Esophagus (tissue), 2 donors: Measurements from ENCODE around the gene TMEFF1. TPM values are rescaled to one million over a fixed set of nuclear protein-coding genes. Genes with fewer than 3 reads are reported as not detected.

Experiments used
- H3K27ac ChIP-seq, 2 donors: one replicate each; pipeline ENCODE4 v1.5.1; 2013; ENCODE audit warnings: low read depth in 2 of 2, mild to moderate bottlenecking in 2 of 2, inconsistent platforms in 1 of 2, low read length in 1 of 2, moderate library complexity in 1 of 2
- H3K27me3 ChIP-seq, 2 donors: one replicate each; pipeline ENCODE4 v1.6.1; 2013; ENCODE audit warnings: low read length in 2 of 2, control low read depth in 1 of 2, mild to moderate bottlenecking in 1 of 2; ENCODE audit not compliant: insufficient read depth in 2 of 2, control insufficient read depth in 1 of 2
- H3K36me3 ChIP-seq, 2 donors: one replicate each; pipeline ENCODE4 v1.6.1; 2013; ENCODE audit warnings: low read length in 1 of 2; ENCODE audit not compliant: control insufficient read depth in 2 of 2, insufficient read depth in 2 of 2
- H3K4me1 ChIP-seq, 2 donors: one replicate each; pipeline ENCODE4 v1.6.1; 2013; ENCODE audit warnings: low read length in 1 of 2; ENCODE audit not compliant: control insufficient read depth in 2 of 2, insufficient read depth in 2 of 2
- H3K4me3 ChIP-seq, 2 donors: one replicate each; pipeline ENCODE4 v1.5.1; 2013; ENCODE audit warnings: low read length in 2 of 2, mild to moderate bottlenecking in 2 of 2, low read depth in 1 of 2, moderate library complexity in 1 of 2
- H3K9me3 ChIP-seq, 2 donors: one replicate each; pipeline ENCODE4 v1.6.1; 2013; ENCODE audit warnings: mild to moderate bottlenecking in 2 of 2, low read depth in 1 of 2, low read length in 1 of 2, moderate library complexity in 1 of 2; ENCODE audit not compliant: control insufficient read depth in 2 of 2, insufficient read depth in 1 of 2
- WGBS, 2 donors: extraction: QIAGEN DNeasy Blood & Tissue Kit; methylation state at CpG; one replicate each; pipeline ENCODE4 v1.1.7; 2013; 5-methylcytosine and 5-hydroxymethylcytosine counted together
- polyA plus RNA-seq, 2 donors: library from polyadenylated mRNA; stranded (reverse); fragments of 200-250 nt; gene quantifications; one replicate each; pipeline ENCODE4 v1.2.3, GENCODE V29; 2013
- donor health status: healthy with polysubstance abuse.
- donor health status: Bipolar disorder and iron deficiency.

The TMEFF1 gene
- polyA plus RNA-seq, 2 donors: 0.02 TPM; not detected in 1

DNA sequence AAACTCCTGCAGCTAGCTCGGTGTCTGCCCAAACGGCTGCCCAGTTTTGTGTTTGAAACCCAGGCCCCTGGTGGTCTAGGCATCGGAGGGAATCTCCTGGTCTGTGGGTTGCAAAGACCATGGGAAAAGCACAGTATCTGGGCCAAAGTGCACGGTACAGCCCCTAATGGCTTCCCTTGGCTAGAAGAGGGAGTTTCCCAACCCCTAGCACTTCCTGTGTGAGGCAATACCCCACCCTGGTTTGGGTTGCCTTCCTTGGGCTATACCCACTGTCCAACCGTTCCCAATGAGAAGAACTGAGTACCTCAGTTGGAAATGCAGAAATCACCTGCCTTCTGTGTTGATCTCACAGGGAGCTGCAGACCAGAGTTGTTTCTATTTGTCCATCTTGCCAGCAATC, 146.7 kb downstream of the TMEFF1 start:
- no peaks in the 10 kb centered on the region for H3K36me3 ChIP-seq
- no peak overlapping the region for H3K27ac ChIP-seq
- WGBS, 2 donors: 73 to 75% methylated on average over 5 of the region's 5 CpGs

DNA sequence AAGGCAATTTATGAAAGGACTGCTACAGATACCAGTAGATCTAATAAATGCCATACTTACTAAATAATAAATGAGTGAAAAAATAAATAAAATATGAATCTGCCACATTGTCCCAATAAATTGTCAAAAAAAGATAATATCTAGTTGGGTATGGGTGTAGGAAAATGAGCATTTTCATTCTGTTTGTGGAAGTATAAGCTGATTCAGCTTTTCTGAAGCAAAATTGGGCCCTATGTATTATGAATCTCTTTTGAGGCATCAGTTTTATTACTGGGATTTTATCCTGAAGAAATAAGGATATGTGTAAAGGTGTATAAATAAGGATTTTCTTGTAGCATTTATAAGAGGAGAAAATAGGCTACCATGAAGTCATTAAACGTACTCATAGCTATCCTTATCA, 151.0 kb downstream of the TMEFF1 start:
- Histone ChIP-seq H3K27ac (no peak overlapping the region), H3K4me1 (no peaks in the 10 kb centered on the region), H3K4me3 (no peak overlapping the region), H3K9me3 (peaks cover 0 to 3% of the 10 kb centered on the region in 2 donors), H3K36me3 (no peaks in the 10 kb centered on the region), H3K27me3 (no peaks in the 10 kb centered on the region)
- 83 to 88% methylated on average over 1 of the region's 1 CpG for WGBS, 2 donors

More for the DNA sequence above, 146.7 kb downstream of the TMEFF1 start:
- no peak overlapping the region for H3K4me3 ChIP-seq
- H3K4me1 ChIP-seq: no peaks in the 10 kb centered on the region
- peaks cover 0 to 3% of the 10 kb centered on the region in 2 donors for H3K9me3 ChIP-seq
- H3K27me3 ChIP-seq: no peaks in the 10 kb centered on the region

GRCh38 chr9:100626949-100627348, 154.0 kb downstream of the TMEFF1 start:
- Histone ChIP-seq H3K4me1 (no peaks in the 10 kb centered on the region), H3K4me3 (no peak overlapping the region), H3K27ac (no peak overlapping the region), H3K9me3 (no peaks in the 10 kb centered on the region), H3K27me3 (no peaks in the 10 kb centered on the region), H3K36me3 (no peaks in the 10 kb centered on the region)
- 88 to 91% methylated on average over 1 of the region's 1 CpG for WGBS, 2 donors

Other genes starting within 250 kb of the TMEFF1 start
- gene TEX10, start 120.2 kb upstream of the TMEFF1 start, polyA plus RNA-seq: 1 to 10 TPM; 3.1 to 6.9 TPM
- gene MSANTD3, start 46.0 kb upstream of the TMEFF1 start, polyA plus RNA-seq: 1 to 10 TPM; 8.5 to 9.1 TPM
- under 1 TPM; 0.06 to 0.07 TPM for gene CAVIN4, start 104.9 kb downstream of the TMEFF1 start, polyA plus RNA-seq